GM23338 (cell line): ENCODE results near the gene ZNF282.

ENCODE experiments used
- CTCF ChIP-seq, 2 experiments: fragments of 200-600 bp in 1 of 2; sonication (generic) in 1 of 2; conservative IDR thresholded peaks; 2 replicates each; pipeline versions ENCODE4 v1.5.1 to v1.6.1; 2016 to 2017; ENCODE audit warnings: antibody characterized with exemption in 2 of 2, low read depth in 2 of 2, mild to moderate bottlenecking in 2 of 2, moderate library complexity in 1 of 2
- POLR2AphosphoS5 ChIP-seq: IDR thresholded peaks from 2 replicates; pipeline ENCODE4 v1.6.1; 2016; ENCODE audit warnings: antibody characterized with exemption, low read depth
- REST ChIP-seq: IDR thresholded peaks from one replicate; pipeline ENCODE4 v1.6.1; 2018; ENCODE audit warnings: antibody characterized with exemption; ENCODE audit not compliant: unreplicated experiment

- TF ChIP-seq CTCF (conservative IDR thresholded peaks at IDR 0.05; ENCODE audit: low read depth in 2 of 2) (no peak), REST (no peak), POLR2AphosphoS5 (no peak)
Observed at GRCh38 chr7:149245244-149245643, 49.9 kb downstream of the ZNF282 start.
